OCI-LY7 (cell line): Measurements from ENCODE around the gene LCP1. TPM values are rescaled to one million over a fixed set of nuclear protein-coding genes. Genes with fewer than 3 reads are reported as not detected.

Source experiments
- BruUV-seq: library from RNA; stranded (reverse); fragments of 400-500 nt; replicated peaks from 2 replicates; lab custom pipeline; 2021; lab: Mats Ljungman, UMichigan
- CTCF ChIA-PET: fragments of 300-600 bp; sonication (Branson Sonifier 250); formaldehyde crosslinking; loops from one replicate; lab custom pipeline; 2022; ENCODE audit warnings: antibody characterized with exemption; ENCODE audit not compliant: unreplicated experiment; lab: Charles Lee
- POLR2A ChIA-PET: fragments of 300-600 bp; sonication (Branson Sonifier 250); formaldehyde crosslinking; loops from one replicate; lab custom pipeline; 2022; ENCODE audit warnings: antibody characterized with exemption; lab: Charles Lee
- DNase-seq: peaks from one replicate; pipeline ENCODE4 v3.0.0-alpha.2; 2015; ENCODE audit warnings: low spot score
- H2AFZ ChIP-seq: fragments of 200-600 bp; sonication (generic), shearing (Covaris generic); 2 replicates; pipeline ENCODE4 v1.6.1; 2014; ENCODE audit warnings: mild to moderate bottlenecking, antibody characterized with exemption, low read length, moderate library complexity
- H3K27ac ChIP-seq: fragments of 200-600 bp; sonication (generic); 2 replicates; pipeline ENCODE4 v1.5.1; 2014; ENCODE audit warnings: mixed run types, low read depth, mild to moderate bottlenecking, moderate library complexity, low read length, inconsistent platforms; ENCODE audit not compliant: poor library complexity, severe bottlenecking
- H3K36me3 ChIP-seq: fragments of 200-600 bp; sonication (generic); 2 replicates; pipeline ENCODE4 v1.6.1; 2014; ENCODE audit warnings: mild to moderate bottlenecking, antibody characterized with exemption, low read length, moderate library complexity, mixed read lengths; ENCODE audit not compliant: insufficient read depth
- H3K4me1 ChIP-seq: fragments of 200-600 bp; sonication (generic); 2 replicates; pipeline ENCODE4 v1.5.1; 2014; ENCODE audit warnings: mild to moderate bottlenecking, low read length; ENCODE audit not compliant: insufficient read depth, poor library complexity, severe bottlenecking
- H3K4me2 ChIP-seq: fragments of 200-600 bp; sonication (generic); 2 replicates; pipeline ENCODE4 v1.6.1; 2014; ENCODE audit warnings: mild to moderate bottlenecking, low read length
- H3K4me3 ChIP-seq: fragments of 200-600 bp; sonication (generic); 2 replicates; pipeline ENCODE4 v1.5.1; 2014; ENCODE audit warnings: mild to moderate bottlenecking, low read depth, low read length; ENCODE audit not compliant: poor library complexity, severe bottlenecking
- H3K79me2 ChIP-seq: fragments of 200-600 bp; sonication (generic); 2 replicates; pipeline ENCODE4 v1.6.1; 2016; ENCODE audit warnings: low read depth, mild to moderate bottlenecking, low read length, moderate library complexity, mixed read lengths; ENCODE audit not compliant: insufficient read depth
- H3K9me2 ChIP-seq: fragments of 200-600 bp; sonication (generic); 2 replicates; pipeline ENCODE4 v1.6.1; 2016; ENCODE audit warnings: mild to moderate bottlenecking, low read length, mixed read lengths; ENCODE audit not compliant: insufficient read depth
- H3K9me3 ChIP-seq: fragments of 200-600 bp; sonication (generic); 2 replicates; pipeline ENCODE4 v1.6.1; 2014; ENCODE audit warnings: mild to moderate bottlenecking, mixed run types, low read length, mixed read lengths
- H4K20me1 ChIP-seq: fragments of 200-600 bp; sonication (generic); 2 replicates; pipeline ENCODE4 v1.6.1; 2014; ENCODE audit warnings: mild to moderate bottlenecking, antibody characterized with exemption, low read length, moderate library complexity, mixed read lengths; ENCODE audit not compliant: insufficient read depth
- CTCF ChIP-seq: fragments of 200-600 bp; sonication (generic); conservative IDR thresholded peaks from 2 replicates; pipeline ENCODE4 v1.5.1; 2014; ENCODE audit warnings: mild to moderate bottlenecking, antibody characterized with exemption, low read length, moderate library complexity, mixed read lengths
- EZH2phosphoT487 ChIP-seq: fragments of 200-600 bp; sonication (generic); IDR thresholded peaks from 2 replicates; pipeline ENCODE4 v1.6.1; 2018; ENCODE audit warnings: low read depth, borderline replicate concordance, mild to moderate bottlenecking, mixed run types, antibody characterized with exemption, low read length, moderate library complexity, mixed read lengths
- intact Hi-C: fragments of 100-400 bp; cut with micrococcal nuclease; formaldehyde crosslinking; loops from one replicate; pipeline ENCODE4 v1.10.0; 2022; ENCODE audit not compliant: unreplicated experiment
- total RNA-seq, 2 experiments: library from RNA; depleted of rRNA in 1 of 2; stranded (reverse); fragments of >200 nt in 1 of 2; shearing (Covaris generic) in 1 of 2; gene quantifications; 2 replicates each; pipeline ENCODE4 v1.2.3, GENCODE V29; 2014 to 2022

LCP1 gene
- total RNA-seq, 2 experiments from 2014 or later = 292 to 565 TPM

GRCh38 chr13:46082324-46082723 is 99.7 kb downstream of the LCP1 start:
- BruUV-seq = no TSS peak
- Histone ChIP-seq H3K9me2 (no peaks in the 10 kb centered on the region), H2AFZ (no peak overlapping the region), H4K20me1 (no peaks in the 10 kb centered on the region), H3K4me1 (no peaks in the 10 kb centered on the region), H3K4me2 (no peak overlapping the region), H3K9me3 (no peaks in the 10 kb centered on the region), H3K36me3 (no peaks in the 10 kb centered on the region), H3K4me3 (no peak overlapping the region), H3K27ac (no peak overlapping the region), H3K79me2 (no peaks in the 10 kb centered on the region)
- intact Hi-C loops = no loop called here
- TF ChIP-seq CTCF (no peak), EZH2phosphoT487 (no peak)
- ChIA-PET CTCF (no interaction called here), POLR2A (interaction anchor here (0.6 to 1.2 kb wide), 4 partner anchors 10 to 1639 kb away, joined by 3 to 5 read pairs (median 4); no protein-coding TSS in a partner anchor)
- no peak for DNase-seq

GRCh38 chr13:46079770-46080169 is 102.2 kb downstream of the LCP1 start:
- H3K4me2 ChIP-seq = no peak overlapping the region
- TF ChIP-seq CTCF = no peak
- no peak for TF ChIP-seq EZH2phosphoT487
- H2AFZ ChIP-seq = no peak overlapping the region
- no peaks in the 10 kb centered on the region for H3K4me1 ChIP-seq
- POLR2A ChIA-PET = no interaction called here
- H3K9me3 ChIP-seq = no peaks in the 10 kb centered on the region
- intact Hi-C loops = no loop called here
- no peaks in the 10 kb centered on the region for H4K20me1 ChIP-seq
- no TSS peak for BruUV-seq
- no peak overlapping the region for H3K27ac ChIP-seq
- no peaks in the 10 kb centered on the region for H3K36me3 ChIP-seq
- no peaks in the 10 kb centered on the region for H3K9me2 ChIP-seq
- CTCF ChIA-PET = no interaction called here
- no peak for DNase-seq
- H3K79me2 ChIP-seq = no peaks in the 10 kb centered on the region
- no peak overlapping the region for H3K4me3 ChIP-seq

GRCh38 chr13:46077265-46077664 is 104.7 kb downstream of the LCP1 start:
- ChIA-PET POLR2A (no interaction called here), CTCF (no interaction called here)
- no peaks in the 10 kb centered on the region for H4K20me1 ChIP-seq
- no peaks in the 10 kb centered on the region for H3K9me3 ChIP-seq
- H3K79me2 ChIP-seq = no peaks in the 10 kb centered on the region
- no peaks in the 10 kb centered on the region for H3K36me3 ChIP-seq
- H2AFZ ChIP-seq = no peak overlapping the region
- no peaks in the 10 kb centered on the region for H3K9me2 ChIP-seq
- no peak overlapping the region for H3K27ac ChIP-seq
- H3K4me1 ChIP-seq = no peaks in the 10 kb centered on the region
- no peak overlapping the region for H3K4me3 ChIP-seq
- no peak overlapping the region for H3K4me2 ChIP-seq
- no TSS peak for BruUV-seq
- no peak for DNase-seq
- intact Hi-C loops = no loop called here
- TF ChIP-seq CTCF (no peak), EZH2phosphoT487 (no peak)
